ENCODE data around the gene DCUN1D3. TPM values are rescaled to one million over a fixed set of nuclear protein-coding genes. Genes with fewer than 3 reads are reported as not detected.

DCUN1D3 gene
- total RNA-seq, 1 experiment from 2014 or later: 10.5 TPM

- peaks cover 7% of the 10 kb centered on the region for H3K4me1 ChIP-seq (ENCODE audit: insufficient read depth, low read length)
- no peaks in the 10 kb centered on the region for H3K27me3 ChIP-seq (ENCODE audit: low read length)
- intact Hi-C loops (cut with micrococcal nuclease): no loop called here
- no peaks in the 10 kb centered on the region for H3K36me3 ChIP-seq (ENCODE audit: low read depth, low read length)
- CTCF ChIA-PET: no interaction called here
- H3K4me3 ChIP-seq (ENCODE audit: low read length): no peak overlapping the region
- H3K4me2 ChIP-seq (ENCODE audit: low read length): no peak overlapping the region
- no peak overlapping the region for H2AFZ ChIP-seq (ENCODE audit: low read length)
- BruUV-seq (replicated peaks): no TSS peak
- DNase-seq (no peak), ATAC-seq (no peak)
- H3K9me2 ChIP-seq (replicated peaks; ENCODE audit: low read length): no peaks in the 10 kb centered on the region
- no peaks in the 10 kb centered on the region for H3K79me2 ChIP-seq (ENCODE audit: low read length)
- POLR2A ChIA-PET (ENCODE audit: unreplicated experiment): no interaction called here
- no peaks in the 10 kb centered on the region for H3K9me3 ChIP-seq (ENCODE audit: low read length)
- TF ChIP-seq EZH2 (IDR thresholded peaks at IDR 0.05; ENCODE audit: low read length, unreplicated experiment): no peak
- no peak for TF ChIP-seq CTCF (conservative IDR thresholded peaks at IDR 0.05; ENCODE audit: low read depth, low read length)
- no peak for TF ChIP-seq EZH2phosphoT487 (IDR thresholded peaks at IDR 0.05; ENCODE audit: borderline replicate concordance, low read length)
- no peak overlapping the region for H3K9ac ChIP-seq (ENCODE audit: low read length)
- no peaks in the 10 kb centered on the region for H3F3A ChIP-seq (ENCODE audit: low read length, unreplicated experiment)
- H4K20me1 ChIP-seq (ENCODE audit: low read length): no peaks in the 10 kb centered on the region
- no peak overlapping the region for H3K27ac ChIP-seq (ENCODE audit: low read length)
Observed at GRCh38 chr16:20846551-20846950, 53.6 kb downstream of the DCUN1D3 start.

GRCh38 chr16:20846030-20846429 is 54.1 kb downstream of the DCUN1D3 start:
- Histone ChIP-seq H3K36me3 (ENCODE audit: low read depth, low read length) (no peaks in the 10 kb centered on the region), H3K9ac (ENCODE audit: low read length) (no peak overlapping the region), H3K79me2 (ENCODE audit: low read length) (no peaks in the 10 kb centered on the region), H3K27me3 (ENCODE audit: low read length) (no peaks in the 10 kb centered on the region), H4K20me1 (ENCODE audit: low read length) (no peaks in the 10 kb centered on the region), H3K27ac (ENCODE audit: low read length) (no peak overlapping the region), H2AFZ (ENCODE audit: low read length) (no peak overlapping the region), H3K4me3 (ENCODE audit: low read length) (no peak overlapping the region), H3K4me2 (ENCODE audit: low read length) (no peak overlapping the region), H3K9me2 (replicated peaks; ENCODE audit: low read length) (no peaks in the 10 kb centered on the region), H3K4me1 (ENCODE audit: insufficient read depth, low read length) (peaks cover 2% of the 10 kb centered on the region), H3K9me3 (ENCODE audit: low read length) (no peaks in the 10 kb centered on the region), H3F3A (ENCODE audit: low read length, unreplicated experiment) (no peaks in the 10 kb centered on the region)
- DNase-seq: no peak
- no TSS peak for BruUV-seq (replicated peaks)
- intact Hi-C loops (cut with micrococcal nuclease): no loop called here
- no peak for TF ChIP-seq EZH2phosphoT487 (IDR thresholded peaks at IDR 0.05; ENCODE audit: borderline replicate concordance, low read length)
- TF ChIP-seq EZH2 (IDR thresholded peaks at IDR 0.05; ENCODE audit: low read length, unreplicated experiment): no peak
- TF ChIP-seq CTCF (conservative IDR thresholded peaks at IDR 0.05; ENCODE audit: low read depth, low read length): no peak
- ATAC-seq: no peak
- CTCF ChIA-PET: no interaction called here
- POLR2A ChIA-PET (ENCODE audit: unreplicated experiment): no interaction called here

GRCh38 chr16:20844588-20844987 is 55.6 kb downstream of the DCUN1D3 start:
- Histone ChIP-seq H3K27me3 (ENCODE audit: low read length) (no peaks in the 10 kb centered on the region), H3K4me2 (ENCODE audit: low read length) (no peak overlapping the region), H3K36me3 (ENCODE audit: low read depth, low read length) (peaks cover 4% of the 10 kb centered on the region; the same call in 1 of the 2 replicates), H3K4me1 (ENCODE audit: insufficient read depth, low read length) (peaks cover 9% of the 10 kb centered on the region), H4K20me1 (ENCODE audit: low read length) (no peaks in the 10 kb centered on the region), H3K79me2 (ENCODE audit: low read length) (no peaks in the 10 kb centered on the region), H3K27ac (ENCODE audit: low read length) (no peak overlapping the region), H3F3A (ENCODE audit: low read length, unreplicated experiment) (no peaks in the 10 kb centered on the region), H3K9me2 (replicated peaks; ENCODE audit: low read length) (no peaks in the 10 kb centered on the region), H2AFZ (ENCODE audit: low read length) (no peak overlapping the region), H3K4me3 (ENCODE audit: low read length) (no peak overlapping the region), H3K9me3 (ENCODE audit: low read length) (no peaks in the 10 kb centered on the region), H3K9ac (ENCODE audit: low read length) (no peak overlapping the region)
- TF ChIP-seq EZH2 (IDR thresholded peaks at IDR 0.05; ENCODE audit: low read length, unreplicated experiment) (no peak), CTCF (conservative IDR thresholded peaks at IDR 0.05; ENCODE audit: low read depth, low read length) (no peak), EZH2phosphoT487 (IDR thresholded peaks at IDR 0.05; ENCODE audit: borderline replicate concordance, low read length) (no peak)
- POLR2A ChIA-PET (ENCODE audit: unreplicated experiment): no interaction called here
- BruUV-seq (replicated peaks): no TSS peak
- CTCF ChIA-PET: no interaction called here
- intact Hi-C loops (cut with micrococcal nuclease): no loop called here
- no peak for ATAC-seq
- DNase-seq: no peak

All from PC-3 (cell line).